H9 (cell line): ENCODE measurements around the gene B3GLCT. TPM values are rescaled to one million over a fixed set of nuclear protein-coding genes. Genes with fewer than 3 reads are reported as not detected.
A peak's percentile ranks its signal among the peaks of the same experiment; 100 is the strongest.

ENCODE experiments used
- DNase-seq: peaks from one replicate; pipeline ENCODE4 v3.0.0-alpha.2; 2017
- H2AFZ ChIP-seq: one replicate; pipeline ENCODE4 v1.6.1; 2013; ENCODE audit warnings: mild to moderate bottlenecking, low read length, control low read depth, moderate library complexity
- H2AK5ac ChIP-seq: 2 replicates; pipeline ENCODE4 v1.6.1; 2013; ENCODE audit warnings: low read length, control low read depth, mixed read lengths; ENCODE audit not compliant: insufficient read length
- H2BK120ac ChIP-seq: one replicate; pipeline ENCODE4 v1.6.1; 2013; ENCODE audit warnings: low read depth, mild to moderate bottlenecking, low read length, control low read depth, inconsistent platforms; ENCODE audit not compliant: poor library complexity, severe bottlenecking
- H2BK12ac ChIP-seq: 2 replicates; pipeline ENCODE4 v1.6.1; 2013; ENCODE audit warnings: low read length, control low read depth, mixed read lengths, low read depth; ENCODE audit not compliant: insufficient read length
- H2BK15ac ChIP-seq: 2 replicates; pipeline ENCODE4 v1.6.1; 2013; ENCODE audit warnings: low read depth, low read length, control low read depth
- H2BK20ac ChIP-seq: one replicate; pipeline ENCODE4 v1.6.1; 2013; ENCODE audit warnings: low read depth, mild to moderate bottlenecking, low read length, control low read depth, inconsistent platforms; ENCODE audit not compliant: poor library complexity, severe bottlenecking
- H2BK5ac ChIP-seq: 2 replicates; pipeline ENCODE4 v1.6.1; 2013; ENCODE audit warnings: low read length, control low read depth, mixed read lengths; ENCODE audit not compliant: insufficient read length
- H3K14ac ChIP-seq: 2 replicates; pipeline ENCODE4 v1.6.1; 2013; ENCODE audit warnings: low read length, control low read depth; ENCODE audit not compliant: insufficient read depth
- H3K18ac ChIP-seq: 2 replicates; pipeline ENCODE4 v1.6.1; 2013; ENCODE audit warnings: low read depth, mild to moderate bottlenecking, mixed read lengths, low read length, control low read depth; ENCODE audit not compliant: insufficient read length
- H3K23ac ChIP-seq: 2 replicates; pipeline ENCODE4 v1.6.1; 2013; ENCODE audit warnings: low read length, control low read depth, mixed read lengths, low read depth; ENCODE audit not compliant: insufficient read length
- H3K23me2 ChIP-seq: 2 replicates; pipeline ENCODE4 v1.6.1; 2013; ENCODE audit warnings: low read depth, mild to moderate bottlenecking, mixed read lengths, low read length, control low read depth; ENCODE audit not compliant: insufficient read length, poor library complexity, severe bottlenecking
- H3K27ac ChIP-seq: 2 replicates; pipeline ENCODE4 v1.5.1; 2013; ENCODE audit warnings: low read length, control low read depth, mixed read lengths, low read depth; ENCODE audit not compliant: insufficient read length
- H3K27me3 ChIP-seq: 2 replicates; pipeline ENCODE4 v1.6.1; 2013; ENCODE audit warnings: low read length, control low read depth, inconsistent platforms; ENCODE audit not compliant: insufficient read depth
- H3K4ac ChIP-seq: 2 replicates; pipeline ENCODE4 v1.6.1; 2013; ENCODE audit warnings: low read depth, mild to moderate bottlenecking, control low read depth, inconsistent platforms, low read length, moderate library complexity
- H3K4me1 ChIP-seq: 2 replicates; pipeline ENCODE4 v1.6.1; 2013; ENCODE audit warnings: low read length, control low read depth, inconsistent platforms; ENCODE audit not compliant: insufficient read depth
- H3K4me2 ChIP-seq: 2 replicates; pipeline ENCODE4 v1.6.1; 2013; ENCODE audit warnings: low read length, control low read depth, mixed read lengths; ENCODE audit not compliant: insufficient read length, insufficient read depth
- H3K56ac ChIP-seq: 2 replicates; pipeline ENCODE4 v1.6.1; 2013; ENCODE audit warnings: low read depth, mild to moderate bottlenecking, mixed read lengths, low read length, control low read depth; ENCODE audit not compliant: insufficient read length
- H3K79me1 ChIP-seq: 2 replicates; pipeline ENCODE4 v1.6.1; 2013; ENCODE audit warnings: low read depth, mild to moderate bottlenecking, moderate library complexity, low read length, control low read depth, inconsistent platforms; ENCODE audit not compliant: insufficient read depth, poor library complexity, severe bottlenecking
- H3K79me2 ChIP-seq: 2 replicates; pipeline ENCODE4 v1.6.1; 2013; ENCODE audit warnings: low read length, control low read depth, inconsistent platforms; ENCODE audit not compliant: insufficient read depth
- H3K9ac ChIP-seq: 2 replicates; pipeline ENCODE4 v1.6.1; 2013; ENCODE audit warnings: low read length, control low read depth, mixed read lengths; ENCODE audit not compliant: insufficient read length; ENCODE audit errors: extremely low read depth
- H3K9me3 ChIP-seq: one replicate; pipeline ENCODE4 v1.6.1; 2013; ENCODE audit warnings: low read depth, low read length, inconsistent platforms; ENCODE audit not compliant: control insufficient read depth
- H3T11ph ChIP-seq: one replicate; pipeline ENCODE4 v1.6.1; 2013; ENCODE audit warnings: mild to moderate bottlenecking, low read length, control low read depth, inconsistent platforms
- H4K20me1 ChIP-seq: one replicate; pipeline ENCODE4 v1.6.1; 2013; ENCODE audit not compliant: control insufficient read depth, insufficient read length, insufficient read depth
- H4K5ac ChIP-seq: 2 replicates; pipeline ENCODE4 v1.6.1; 2013; ENCODE audit warnings: low read depth, mild to moderate bottlenecking, mixed read lengths, low read length, control low read depth; ENCODE audit not compliant: insufficient read length
- H4K8ac ChIP-seq: replicated peaks from 2 replicates; pipeline ENCODE4 v1.6.1; 2013; ENCODE audit warnings: low read length, control low read depth, mixed read lengths, low read depth; ENCODE audit not compliant: insufficient read length
- H4K91ac ChIP-seq: 2 replicates; pipeline ENCODE4 v1.6.1; 2013; ENCODE audit warnings: low read depth, mild to moderate bottlenecking, moderate library complexity, mixed read lengths, low read length, control low read depth; ENCODE audit not compliant: insufficient read length
- H3K27ac Mint-ChIP-seq, 3 experiments: 2 replicates in 2 of 3; 3 replicates in 1 of 3; pipeline ENCODE4 v1.8.0; 2020 to 2021; ENCODE audit warnings: mixed read lengths in 3 of 3, mild to moderate bottlenecking in 1 of 3, moderate library complexity in 1 of 3
- H3K27me3 Mint-ChIP-seq: 2 replicates; pipeline ENCODE4 v1.8.0; 2021; ENCODE audit warnings: low read depth, mild to moderate bottlenecking, moderate library complexity, mixed read lengths
- H3K36me3 Mint-ChIP-seq, 3 experiments: 2 replicates in 2 of 3; 3 replicates in 1 of 3; pipeline ENCODE4 v1.8.0; 2020 to 2021; ENCODE audit warnings: low read depth in 3 of 3, mixed read lengths in 3 of 3; ENCODE audit not compliant: insufficient read depth in 1 of 3
- H3K4me1 Mint-ChIP-seq, 2 experiments: 2 replicates each; pipeline ENCODE4 v1.8.0; 2020; ENCODE audit warnings: mixed read lengths in 2 of 2
- H3K4me3 Mint-ChIP-seq, 2 experiments: 2 replicates in 1 of 2; 3 replicates in 1 of 2; pipeline ENCODE4 v1.8.0; 2020 to 2021; ENCODE audit warnings: mild to moderate bottlenecking in 2 of 2, mixed read lengths in 2 of 2, moderate library complexity in 1 of 2
- H3K9me3 Mint-ChIP-seq, 2 experiments: 2 replicates in 1 of 2; 3 replicates in 1 of 2; pipeline ENCODE4 v1.8.0; 2020; ENCODE audit warnings: mild to moderate bottlenecking in 2 of 2, mixed read lengths in 2 of 2, moderate library complexity in 1 of 2
- WGBS: extraction: QIAGEN DNeasy Blood & Tissue Kit; methylation state at CpG from one replicate; pipeline ENCODE4 v1.1.7; 2013; ENCODE audit warnings: missing lambda C conversion rate, low lambda C conversion rate, mixed read lengths; ENCODE audit not compliant: insufficient read length; ENCODE audit errors: extremely low coverage; 5-methylcytosine and 5-hydroxymethylcytosine counted together
- total RNA-seq: library from RNA; stranded (reverse); gene quantifications from 2 replicates; pipeline ENCODE4 v1.2.1, GENCODE V29; 2021
- TF ChIP-seq, protein P1 (sequence below): fragments of 200-600 bp; sonication (generic); conservative IDR thresholded peaks from 3 replicates; pipeline ENCODE4 v1.8.0; 2021; ENCODE audit warnings: antibody characterized with exemption, mild to moderate bottlenecking

The B3GLCT gene
- total RNA-seq, 1 experiment from 2014 or later: 5.4 TPM

DNA sequence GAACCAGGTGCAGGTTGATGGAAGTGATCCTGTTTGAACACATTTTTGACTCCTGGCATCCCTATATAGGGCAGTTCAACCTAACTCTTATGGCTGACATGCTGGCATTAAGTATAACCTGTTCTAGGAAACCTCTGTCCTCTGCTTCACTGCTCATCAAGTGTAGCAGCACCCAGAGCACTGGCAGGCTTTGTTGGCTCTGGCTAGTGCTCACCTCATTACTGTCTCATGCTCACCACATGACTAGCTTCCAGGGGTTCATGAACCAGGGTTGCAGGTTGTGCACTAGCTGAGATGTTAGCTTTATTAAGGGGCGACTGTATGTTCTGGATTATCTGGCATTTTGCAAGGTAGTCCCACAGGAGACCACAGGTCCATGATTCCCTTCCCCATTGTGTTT, 63.6 kb downstream of the B3GLCT start:
- no peaks in the 10 kb centered on the region for H3K27me3 ChIP-seq
- no peaks in the 10 kb centered on the region for H3K4me1 ChIP-seq
- H2BK15ac ChIP-seq: no peak overlapping the region
- peak overlapping the region in 1 of 3 experiments; percentile 17; a peak in 1 of 7 replicates for H3K27ac Mint-ChIP-seq
- H2AK5ac ChIP-seq: no peak overlapping the region
- no peak overlapping the region for H4K8ac ChIP-seq
- H3K9me3 Mint-ChIP-seq: no peaks in the 10 kb centered on the region
- H3K23ac ChIP-seq: no peak overlapping the region
- no peak for DNase-seq
- no peak overlapping the region for H2BK5ac ChIP-seq
- H4K5ac ChIP-seq: no peak overlapping the region
- H4K91ac ChIP-seq: no peak overlapping the region
- no peak overlapping the region for H2BK20ac ChIP-seq
- no peak overlapping the region for H2BK12ac ChIP-seq
- H3K79me2 ChIP-seq: no peaks in the 10 kb centered on the region
- H3K14ac ChIP-seq: no peak overlapping the region
- no peaks in the 10 kb centered on the region for H3K9me3 ChIP-seq
- no peak overlapping the region for H3K4me3 Mint-ChIP-seq
- no peak overlapping the region for H3K56ac ChIP-seq
- no CpG with 5 or more reads among the region's 1 CpG for WGBS
- no peak overlapping the region for H3K4me2 ChIP-seq
- H3K4ac ChIP-seq: no peak overlapping the region
- H3K27me3 Mint-ChIP-seq: no peaks in the 10 kb centered on the region
- H3K4me1 Mint-ChIP-seq: no peaks in the 10 kb centered on the region
- no peak overlapping the region for H3T11ph ChIP-seq
- no peaks in the 10 kb centered on the region; a peak in 1 of 7 replicates for H3K36me3 Mint-ChIP-seq
- H2AFZ ChIP-seq: no peak overlapping the region
- no peak overlapping the region for H2BK120ac ChIP-seq
- H3K27ac ChIP-seq: no peak overlapping the region
- H3K18ac ChIP-seq: no peak overlapping the region
- H4K20me1 ChIP-seq: no peaks in the 10 kb centered on the region
- no peaks in the 10 kb centered on the region for H3K23me2 ChIP-seq
- H3K79me1 ChIP-seq: no peaks in the 10 kb centered on the region
- H3K9ac ChIP-seq: no peak overlapping the region
- TF ChIP-seq, protein P1, sequence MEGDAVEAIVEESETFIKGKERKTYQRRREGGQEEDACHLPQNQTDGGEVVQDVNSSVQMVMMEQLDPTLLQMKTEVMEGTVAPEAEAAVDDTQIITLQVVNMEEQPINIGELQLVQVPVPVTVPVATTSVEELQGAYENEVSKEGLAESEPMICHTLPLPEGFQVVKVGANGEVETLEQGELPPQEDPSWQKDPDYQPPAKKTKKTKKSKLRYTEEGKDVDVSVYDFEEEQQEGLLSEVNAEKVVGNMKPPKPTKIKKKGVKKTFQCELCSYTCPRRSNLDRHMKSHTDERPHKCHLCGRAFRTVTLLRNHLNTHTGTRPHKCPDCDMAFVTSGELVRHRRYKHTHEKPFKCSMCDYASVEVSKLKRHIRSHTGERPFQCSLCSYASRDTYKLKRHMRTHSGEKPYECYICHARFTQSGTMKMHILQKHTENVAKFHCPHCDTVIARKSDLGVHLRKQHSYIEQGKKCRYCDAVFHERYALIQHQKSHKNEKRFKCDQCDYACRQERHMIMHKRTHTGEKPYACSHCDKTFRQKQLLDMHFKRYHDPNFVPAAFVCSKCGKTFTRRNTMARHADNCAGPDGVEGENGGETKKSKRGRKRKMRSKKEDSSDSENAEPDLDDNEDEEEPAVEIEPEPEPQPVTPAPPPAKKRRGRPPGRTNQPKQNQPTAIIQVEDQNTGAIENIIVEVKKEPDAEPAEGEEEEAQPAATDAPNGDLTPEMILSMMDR: no peak
